ENCODE results near the gene CFI.
"Not testable (repeated sequence)": the region's sequence is repeated elsewhere in the genome, so short reads cannot be mapped to it uniquely, and the experiment has no call there.

CFI gene

GRCh38 chr4:109795059-109795458 is 6.7 kb downstream of the CFI start:
- no peak for DNase-seq

- DNase-seq = no peak
Observed at GRCh38 chr4:109787807-109788206, 14.0 kb downstream of the CFI start.

GRCh38 chr4:109786846-109787245 is 15.0 kb downstream of the CFI start:
- DNase-seq = no peak

- DNase-seq = not testable (repeated sequence)
Observed at GRCh38 chr4:109782092-109782491, 19.7 kb downstream of the CFI start.

- no peak for DNase-seq
Observed at GRCh38 chr4:109764789-109765402, 36.9 kb downstream of the CFI start.

GRCh38 chr4:109764376-109764775 is 37.4 kb downstream of the CFI start:
- DNase-seq = no peak

- no peak for DNase-seq
Observed at GRCh38 chr4:109760682-109761081, 41.1 kb downstream of the CFI start.

- peak; percentile 16 for DNase-seq
Observed at GRCh38 chr4:109755656-109756055, 46.1 kb downstream of the CFI start.

GRCh38 chr4:109754093-109754857 is 47.5 kb downstream of the CFI start:
- DNase-seq = no peak

GRCh38 chr4:109752525-109752924 is 49.3 kb downstream of the CFI start:
- no peak for DNase-seq

- DNase-seq = no peak
Observed at GRCh38 chr4:109751852-109752251, 49.9 kb downstream of the CFI start.

- DNase-seq = no peak
Observed at GRCh38 chr4:109750652-109751244, 51.1 kb downstream of the CFI start.

GRCh38 chr4:109749388-109750082 is 52.3 kb downstream of the CFI start:
- no peak for DNase-seq

GRCh38 chr4:109748114-109748513 is 53.7 kb downstream of the CFI start:
- DNase-seq = no peak

- no peak for DNase-seq
Observed at GRCh38 chr4:109746728-109747127, 55.1 kb downstream of the CFI start.

- no peak for DNase-seq
Observed at GRCh38 chr4:109745830-109746229, 56.0 kb downstream of the CFI start.

GRCh38 chr4:109739547-109739946 is 62.3 kb downstream of the CFI start:
- DNase-seq = no peak

GRCh38 chr4:109738104-109738872 is 63.5 kb downstream of the CFI start:
- no peak for DNase-seq

GRCh38 chr4:109735566-109736365 is 66.0 kb downstream of the CFI start:
- DNase-seq = no peak

- DNase-seq = no peak
Observed at GRCh38 chr4:109733728-109734127, 68.1 kb downstream of the CFI start.

GRCh38 chr4:109730619-109731545 is 70.9 kb downstream of the CFI start:
- DNase-seq = peak; percentile 53

Data from OCI-M1 (cell line).